ENCODE results near the gene SERPINA3. TPM values are rescaled to one million over a fixed set of nuclear protein-coding genes. Genes with fewer than 3 reads are reported as not detected.

The SERPINA3 gene
- total RNA-seq, 4 donors from 2014 or later: 1.7 to 109 (median 17.6) TPM

GRCh38 chr14:94621358-94622134 lies 9.4 kb downstream of the SERPINA3 start:
- no peaks in the 10 kb centered on the region for H3K27me3 ChIP-seq
- intact Hi-C loops (cut with DNase I; ENCODE audit: low total_unique reads): no loop called here
- H3K36me3 ChIP-seq: no peaks in the 10 kb centered on the region
- no peak overlapping the region for H3K4me3 ChIP-seq
- TF ChIP-seq POLR2A (IDR thresholded peaks at IDR 0.05): no peak
- TF ChIP-seq, protein P1, sequence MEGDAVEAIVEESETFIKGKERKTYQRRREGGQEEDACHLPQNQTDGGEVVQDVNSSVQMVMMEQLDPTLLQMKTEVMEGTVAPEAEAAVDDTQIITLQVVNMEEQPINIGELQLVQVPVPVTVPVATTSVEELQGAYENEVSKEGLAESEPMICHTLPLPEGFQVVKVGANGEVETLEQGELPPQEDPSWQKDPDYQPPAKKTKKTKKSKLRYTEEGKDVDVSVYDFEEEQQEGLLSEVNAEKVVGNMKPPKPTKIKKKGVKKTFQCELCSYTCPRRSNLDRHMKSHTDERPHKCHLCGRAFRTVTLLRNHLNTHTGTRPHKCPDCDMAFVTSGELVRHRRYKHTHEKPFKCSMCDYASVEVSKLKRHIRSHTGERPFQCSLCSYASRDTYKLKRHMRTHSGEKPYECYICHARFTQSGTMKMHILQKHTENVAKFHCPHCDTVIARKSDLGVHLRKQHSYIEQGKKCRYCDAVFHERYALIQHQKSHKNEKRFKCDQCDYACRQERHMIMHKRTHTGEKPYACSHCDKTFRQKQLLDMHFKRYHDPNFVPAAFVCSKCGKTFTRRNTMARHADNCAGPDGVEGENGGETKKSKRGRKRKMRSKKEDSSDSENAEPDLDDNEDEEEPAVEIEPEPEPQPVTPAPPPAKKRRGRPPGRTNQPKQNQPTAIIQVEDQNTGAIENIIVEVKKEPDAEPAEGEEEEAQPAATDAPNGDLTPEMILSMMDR (IDR thresholded peaks at IDR 0.05): no peak
- no peaks in the 10 kb centered on the region for H3K9me3 ChIP-seq
- H3K4me1 ChIP-seq: no peaks in the 10 kb centered on the region
- no peak for DNase-seq
- no peak overlapping the region for H3K27ac ChIP-seq

DNA sequence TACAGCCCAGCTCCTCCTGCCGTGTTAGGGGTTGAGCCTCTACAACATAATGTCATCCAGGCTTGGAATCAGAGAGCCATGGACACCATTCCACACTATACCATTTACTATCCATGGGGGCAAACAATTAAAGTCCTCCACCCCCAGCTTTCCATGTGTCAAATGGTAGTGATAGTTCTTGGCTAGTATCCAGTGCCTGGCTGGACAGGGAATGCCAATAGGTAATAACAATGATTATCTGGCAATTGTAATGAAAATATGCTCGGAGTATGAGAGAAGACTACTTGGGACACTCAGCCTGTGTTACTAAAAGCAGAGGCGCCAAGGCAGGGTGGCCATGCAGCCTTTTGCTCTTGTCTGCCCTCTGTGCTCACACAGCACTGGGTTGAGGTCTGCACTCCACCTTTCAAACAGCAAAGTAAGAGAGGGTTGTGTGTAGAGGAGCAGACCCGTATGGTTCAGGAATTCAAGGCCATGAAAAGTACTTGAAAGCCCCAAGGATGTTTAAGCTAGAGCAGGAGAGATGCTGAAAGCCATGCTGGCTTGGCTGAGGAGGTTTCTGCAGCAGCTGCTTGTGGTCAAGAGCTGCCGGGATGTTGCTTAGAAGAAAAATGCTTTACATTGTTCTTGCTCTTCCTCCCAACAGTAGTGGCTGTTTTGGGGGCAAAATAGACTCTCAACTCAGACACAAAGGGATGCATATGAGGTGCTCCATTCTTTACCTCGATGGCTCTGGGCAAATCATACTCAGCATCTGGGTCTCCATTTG lies 10.6 kb downstream of the SERPINA3 start:
- Histone ChIP-seq H3K27ac (no peak overlapping the region), H3K27me3 (no peaks in the 10 kb centered on the region), H3K4me3 (no peak overlapping the region), H3K36me3 (no peaks in the 10 kb centered on the region), H3K9me3 (no peaks in the 10 kb centered on the region), H3K4me1 (no peaks in the 10 kb centered on the region)
- DNase-seq: no peak
- TF ChIP-seq POLR2A (IDR thresholded peaks at IDR 0.05): no peak
- TF ChIP-seq, protein P1 (IDR thresholded peaks at IDR 0.05): no peak
- intact Hi-C loops (cut with DNase I; ENCODE audit: low total_unique reads): no loop called here

- intact Hi-C loops (cut with DNase I; ENCODE audit: low total_unique reads): no loop called here
- DNase-seq: no peak
- TF ChIP-seq POLR2A (IDR thresholded peaks at IDR 0.05): no peak
- TF ChIP-seq, protein P1 (IDR thresholded peaks at IDR 0.05): no peak
- no peaks in the 10 kb centered on the region for H3K36me3 ChIP-seq
- no peaks in the 10 kb centered on the region for H3K27me3 ChIP-seq
- no peaks in the 10 kb centered on the region for H3K4me1 ChIP-seq
- H3K9me3 ChIP-seq: no peaks in the 10 kb centered on the region
- H3K27ac ChIP-seq: no peak overlapping the region
- H3K4me3 ChIP-seq: no peak overlapping the region
Measured at GRCh38 chr14:94623422-94623809, 11.2 kb downstream of the SERPINA3 start.

DNA sequence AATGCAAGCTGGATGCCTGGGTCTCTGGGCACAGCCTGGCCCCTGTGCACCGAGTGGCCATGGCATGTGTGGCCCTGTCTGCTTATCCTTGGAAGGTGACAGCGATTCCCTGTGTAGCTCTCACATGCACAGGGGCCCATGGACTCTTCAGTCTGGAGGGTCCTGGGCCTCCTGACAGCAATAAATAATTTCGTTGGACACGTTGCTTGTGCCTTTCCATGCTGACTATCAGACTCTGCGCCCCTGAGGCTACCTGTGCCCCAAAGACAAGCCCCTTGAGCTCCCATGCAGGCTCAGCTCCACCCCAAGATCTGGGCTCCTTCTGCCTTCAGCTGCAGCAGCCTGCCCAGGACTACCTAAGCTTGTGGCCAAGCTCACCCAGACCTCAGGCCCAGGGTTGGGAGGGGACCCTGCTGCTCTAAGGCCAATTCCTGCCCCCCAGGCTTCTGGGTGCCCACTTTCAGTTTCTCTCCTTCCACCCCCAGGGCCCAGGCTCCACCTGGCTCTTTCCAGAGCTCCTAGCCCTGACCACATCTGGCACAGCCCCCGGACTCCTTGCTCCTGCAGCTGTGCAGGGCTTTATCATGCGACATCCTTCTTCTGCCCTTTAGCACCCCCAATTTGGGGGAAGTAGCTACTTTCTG lies 11.8 kb downstream of the SERPINA3 start:
- no peak overlapping the region for H3K4me3 ChIP-seq
- DNase-seq: no peak
- H3K27ac ChIP-seq: no peak overlapping the region
- H3K36me3 ChIP-seq: no peaks in the 10 kb centered on the region
- H3K27me3 ChIP-seq: no peaks in the 10 kb centered on the region
- TF ChIP-seq POLR2A (IDR thresholded peaks at IDR 0.05): no peak
- TF ChIP-seq, protein P1 (IDR thresholded peaks at IDR 0.05): no peak
- no peaks in the 10 kb centered on the region for H3K4me1 ChIP-seq
- intact Hi-C loops (cut with DNase I; ENCODE audit: low total_unique reads): no loop called here
- no peaks in the 10 kb centered on the region for H3K9me3 ChIP-seq

All from uterus (tissue), 4 donors.